T-helper 17 cell (primary cell): Measurements from ENCODE around the gene CTDP1. TPM values are rescaled to one million over a fixed set of nuclear protein-coding genes. Genes with fewer than 3 reads are reported as not detected.

Experiments used
- ATAC-seq: fragments of 150-1000 bp; cut with Tn5 transposase; 2 replicates; pipeline ENCODE4 v1.10.0; 2021; ENCODE audit warnings: mild to moderate bottlenecking, moderate library complexity
- DNase-seq, 3 donors: peaks; one replicate each; pipeline versions ENCODE4 v3.0.0 to v3.0.0-alpha.2; 2020 to 2021
- H3K9me3 ChIP-seq: one replicate; pipeline ENCODE4 v1.7.0; 2013; ENCODE audit warnings: low read length, mild to moderate bottlenecking; ENCODE audit not compliant: control insufficient read depth, poor library complexity, severe bottlenecking
- H3K27ac Mint-ChIP-seq: one replicate; pipeline ENCODE4 v1.8.0; 2022; ENCODE audit warnings: mild to moderate bottlenecking, moderate library complexity, mixed read lengths
- H3K27me3 Mint-ChIP-seq: one replicate; pipeline ENCODE4 v1.8.0; 2022; ENCODE audit warnings: mixed read lengths
- H3K36me3 Mint-ChIP-seq: one replicate; pipeline ENCODE4 v1.8.0; 2022; ENCODE audit warnings: low read depth, mixed read lengths
- H3K4me1 Mint-ChIP-seq: one replicate; pipeline ENCODE4 v1.8.0; 2022; ENCODE audit warnings: mild to moderate bottlenecking, mixed read lengths
- H3K4me3 Mint-ChIP-seq: one replicate; pipeline ENCODE4 v1.8.0; 2022; ENCODE audit warnings: mild to moderate bottlenecking, moderate library complexity, mixed read lengths
- total RNA-seq, 4 donors: library from RNA in 2 of 4; stranded (reverse) in 2 of 4; gene quantifications; one replicate each; pipeline ENCODE4 v1.2.3 and lab custom pipeline; 2022 to 2026

CTDP1 gene
- total RNA-seq, 2 donors from 2014 or later, result 61.0 to 65.1 TPM

DNA sequence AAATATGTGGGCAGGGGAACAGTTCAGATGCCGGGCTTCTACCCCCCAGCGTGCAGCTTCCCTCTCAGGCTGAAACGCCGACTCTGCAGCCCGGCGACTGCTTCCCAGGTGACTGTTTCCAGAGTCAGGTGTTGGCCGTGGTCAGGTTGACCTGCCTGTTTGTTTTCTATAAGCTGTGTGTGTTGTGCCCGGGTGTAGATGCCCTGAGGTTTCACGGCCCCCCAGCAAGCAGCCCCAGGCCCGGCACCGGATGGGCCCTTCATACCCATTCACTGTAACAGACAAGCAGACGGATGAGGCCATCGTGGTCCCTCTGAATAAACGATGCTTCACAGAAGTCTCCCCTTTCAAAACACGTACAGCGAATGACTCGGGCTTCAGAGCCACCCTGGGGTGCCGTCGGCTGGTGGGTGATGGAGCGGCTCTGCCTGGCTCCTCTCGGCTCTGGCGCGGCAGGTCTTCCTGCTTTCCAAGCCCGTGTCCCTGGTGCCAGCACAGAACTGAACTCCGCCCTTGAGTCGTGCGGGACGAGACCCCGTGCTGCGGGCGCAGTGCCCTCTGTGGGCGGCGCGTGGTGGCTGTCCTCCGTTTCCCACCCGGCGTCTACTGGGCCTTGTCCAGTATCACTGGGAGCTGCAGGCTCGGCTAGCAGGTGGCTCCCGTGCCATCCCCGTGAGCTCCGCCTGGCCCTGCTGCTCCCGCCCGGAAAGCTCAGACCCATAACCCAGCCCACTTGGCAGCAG is 103.1 kb downstream of the CTDP1 start:
- H3K27ac Mint-ChIP-seq, result no peak overlapping the region
- no peak for ATAC-seq
- no peaks in the 10 kb centered on the region for H3K9me3 ChIP-seq
- H3K4me1 Mint-ChIP-seq, result no peaks in the 10 kb centered on the region
- H3K27me3 Mint-ChIP-seq, result peaks cover 48% of the 10 kb centered on the region
- no peak for DNase-seq
- no peaks in the 10 kb centered on the region for H3K36me3 Mint-ChIP-seq
- H3K4me3 Mint-ChIP-seq, result no peak overlapping the region

DNA sequence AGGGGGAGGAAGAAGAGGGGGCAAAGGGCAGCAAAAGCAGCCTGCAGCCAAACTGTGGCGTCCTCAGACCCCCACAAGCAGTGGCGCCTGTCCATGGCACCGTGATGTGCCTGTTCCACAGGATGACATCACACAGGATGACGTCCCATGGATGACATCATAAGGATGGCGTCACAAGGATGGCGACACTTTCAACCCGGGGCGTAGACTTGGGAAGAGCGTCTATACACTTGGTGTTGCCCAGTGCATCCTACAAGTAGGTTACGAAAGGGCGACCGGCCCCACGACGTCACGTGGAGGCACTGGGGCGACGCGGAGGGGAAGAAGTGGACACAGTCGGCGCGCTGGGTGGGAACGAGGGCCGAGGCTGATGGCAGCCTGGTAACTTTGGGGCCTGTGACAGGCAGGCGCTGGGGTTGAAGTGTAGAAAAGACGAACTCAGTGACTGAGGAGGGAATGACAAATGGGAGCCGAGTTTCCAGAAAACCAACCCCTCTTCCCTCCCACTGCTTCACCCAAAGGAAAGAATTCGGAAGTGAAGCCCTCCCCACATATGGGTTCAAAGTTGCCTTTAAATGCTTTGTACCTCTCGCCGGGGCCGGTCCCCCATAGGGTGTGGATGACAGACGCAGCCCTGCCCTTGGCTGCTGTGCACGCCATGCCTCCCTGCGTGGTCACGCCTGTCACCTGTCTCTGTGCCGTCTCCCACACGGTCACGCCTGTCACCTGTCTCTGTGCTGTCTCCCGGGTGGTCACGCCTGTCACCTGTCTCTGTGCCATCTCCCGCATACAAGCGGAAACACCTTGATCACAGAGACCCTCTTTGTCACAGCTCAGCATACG is 104.7 kb downstream of the CTDP1 start:
- peaks cover 44% of the 10 kb centered on the region for H3K27me3 Mint-ChIP-seq
- no peak for DNase-seq
- H3K36me3 Mint-ChIP-seq, result no peaks in the 10 kb centered on the region
- no peak for ATAC-seq
- H3K4me3 Mint-ChIP-seq, result no peak overlapping the region
- H3K4me1 Mint-ChIP-seq, result no peaks in the 10 kb centered on the region
- H3K27ac Mint-ChIP-seq, result no peak overlapping the region
- no peaks in the 10 kb centered on the region for H3K9me3 ChIP-seq

DNA sequence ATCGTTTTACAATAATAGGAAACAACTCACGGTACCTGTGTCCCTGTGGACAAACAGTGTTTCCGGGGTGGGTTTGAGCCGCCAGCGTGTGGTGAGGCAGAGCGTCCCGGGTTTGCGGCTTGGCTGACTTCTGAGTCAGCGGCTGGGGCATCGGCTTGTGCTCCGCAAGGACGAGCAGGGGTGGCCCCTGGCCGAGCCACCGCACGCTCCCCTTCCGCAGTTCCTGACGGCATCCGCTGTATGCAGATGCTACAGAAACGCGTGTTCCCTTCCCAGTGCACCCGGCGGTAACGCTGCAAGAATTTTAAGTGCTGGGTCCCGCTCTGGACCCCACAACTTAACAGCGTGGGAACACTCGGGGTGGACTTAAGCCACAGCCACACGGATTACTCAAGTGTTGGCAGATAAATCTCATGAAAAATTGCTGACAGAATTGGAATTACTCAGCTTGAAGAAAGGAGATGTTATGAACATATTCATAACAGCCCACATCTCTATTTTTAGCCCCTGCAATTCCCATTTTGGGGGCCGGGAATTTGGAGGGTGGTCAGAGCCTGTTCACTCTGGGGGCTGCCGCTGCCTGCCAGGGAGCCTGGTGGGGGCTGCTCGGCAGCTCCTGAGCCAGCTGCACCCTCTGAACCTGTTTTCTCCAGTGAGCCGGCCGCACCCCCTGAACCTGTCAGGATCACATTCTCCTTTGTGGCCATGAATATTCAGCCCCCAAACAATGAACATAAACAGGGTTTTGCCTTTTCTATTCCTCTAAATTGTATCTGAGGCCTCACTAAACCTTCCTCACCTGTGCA is 105.6 kb downstream of the CTDP1 start:
- Mint-ChIP-seq H3K27ac (no peak overlapping the region), H3K36me3 (no peaks in the 10 kb centered on the region), H3K27me3 (peaks cover 41% of the 10 kb centered on the region), H3K4me1 (peaks cover under 1% of the 10 kb centered on the region), H3K4me3 (no peak overlapping the region)
- ATAC-seq (no peak), DNase-seq (no peak)
- no peaks in the 10 kb centered on the region for H3K9me3 ChIP-seq

DNA sequence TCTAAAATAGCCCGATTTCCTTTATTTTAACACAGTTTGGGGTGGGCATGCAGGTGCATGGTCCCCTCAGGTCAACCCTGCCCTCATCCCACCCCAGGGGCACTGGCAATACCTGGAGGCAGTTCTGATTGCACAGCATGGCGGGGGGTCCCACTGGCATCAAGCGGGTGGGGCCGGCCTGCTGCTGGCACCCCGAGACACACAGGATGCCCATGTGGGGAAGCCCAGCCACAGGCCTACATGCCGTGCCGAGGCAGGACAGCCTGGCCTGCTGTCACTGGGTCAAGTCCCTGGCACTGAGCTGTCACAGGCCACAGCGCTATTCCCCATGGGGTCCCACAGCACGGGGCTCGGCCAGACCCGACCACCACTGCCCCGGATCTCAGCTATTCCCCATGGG is 106.2 kb downstream of the CTDP1 start:
- Mint-ChIP-seq H3K4me1 (peaks cover 3% of the 10 kb centered on the region), H3K27ac (no peak overlapping the region), H3K36me3 (no peaks in the 10 kb centered on the region), H3K27me3 (peaks cover 45% of the 10 kb centered on the region), H3K4me3 (no peak overlapping the region)
- ATAC-seq, result no peak
- DNase-seq, result no peak
- H3K9me3 ChIP-seq, result no peaks in the 10 kb centered on the region

DNA sequence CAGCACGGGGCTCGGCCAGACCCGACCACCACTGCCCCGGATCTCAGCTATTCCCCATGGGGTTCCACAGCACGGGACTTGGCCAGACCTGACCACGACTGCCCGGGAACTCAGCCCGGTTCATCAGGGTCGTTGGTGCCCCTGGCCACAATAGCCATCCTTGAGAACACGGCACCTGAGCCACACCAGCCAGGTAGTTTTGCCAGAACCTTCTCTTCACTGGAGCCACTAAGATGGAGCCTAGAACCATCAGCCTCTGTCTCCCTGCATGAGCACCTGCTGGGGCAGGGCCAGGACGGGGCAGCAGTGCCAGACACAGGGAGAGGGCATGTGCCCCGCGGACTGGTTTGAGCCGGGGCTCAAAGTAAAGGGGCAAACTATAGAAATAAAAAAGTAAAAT is 106.7 kb downstream of the CTDP1 start:
- Mint-ChIP-seq H3K4me3 (no peak overlapping the region), H3K4me1 (peaks cover 3% of the 10 kb centered on the region), H3K27me3 (peaks cover 50% of the 10 kb centered on the region), H3K36me3 (no peaks in the 10 kb centered on the region), H3K27ac (no peak overlapping the region)
- DNase-seq (no peak), ATAC-seq (no peak)
- H3K9me3 ChIP-seq, result no peaks in the 10 kb centered on the region

DNA sequence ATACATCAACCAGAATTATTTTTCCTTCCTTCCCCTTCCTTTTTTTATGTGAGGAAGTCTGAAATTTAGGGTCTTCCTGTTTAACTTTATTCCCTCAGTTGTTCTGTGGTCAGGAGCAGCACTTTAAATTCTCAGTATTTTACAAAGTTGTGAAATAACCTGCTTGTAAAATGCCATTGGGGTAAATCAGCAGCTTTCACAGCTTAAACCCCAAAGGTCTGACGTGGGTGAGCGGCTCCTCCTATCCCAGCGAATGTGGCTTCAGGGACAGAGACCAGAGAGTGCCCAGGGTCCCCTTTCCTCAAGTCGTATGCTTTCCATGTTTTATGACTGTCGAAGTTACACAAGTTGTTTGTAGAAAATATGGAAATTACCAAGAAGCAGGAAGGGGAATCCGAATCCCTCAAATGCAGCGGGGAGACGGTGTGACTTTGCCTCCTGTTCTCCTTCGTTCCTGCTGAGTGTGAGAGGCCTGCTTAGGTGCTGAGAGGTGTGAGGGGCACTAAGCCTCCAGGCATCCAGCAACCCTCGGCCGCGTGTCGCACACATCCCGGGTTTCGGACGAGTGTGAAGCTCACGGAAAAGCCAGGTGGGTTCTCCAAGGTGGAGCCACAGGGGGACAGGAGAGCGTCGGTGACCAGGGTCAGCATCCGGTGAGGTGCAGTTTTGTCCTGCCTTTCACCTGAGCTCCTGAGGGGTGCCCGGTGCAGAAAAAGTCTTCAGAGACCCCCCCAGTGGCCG is 107.4 kb downstream of the CTDP1 start:
- no peaks in the 10 kb centered on the region for H3K9me3 ChIP-seq
- H3K4me1 Mint-ChIP-seq, result peaks cover 9% of the 10 kb centered on the region
- H3K36me3 Mint-ChIP-seq, result no peaks in the 10 kb centered on the region
- H3K27ac Mint-ChIP-seq, result no peak overlapping the region
- peaks cover 56% of the 10 kb centered on the region for H3K27me3 Mint-ChIP-seq
- no peak overlapping the region for H3K4me3 Mint-ChIP-seq
- ATAC-seq (no peak), DNase-seq (no peak)

DNA sequence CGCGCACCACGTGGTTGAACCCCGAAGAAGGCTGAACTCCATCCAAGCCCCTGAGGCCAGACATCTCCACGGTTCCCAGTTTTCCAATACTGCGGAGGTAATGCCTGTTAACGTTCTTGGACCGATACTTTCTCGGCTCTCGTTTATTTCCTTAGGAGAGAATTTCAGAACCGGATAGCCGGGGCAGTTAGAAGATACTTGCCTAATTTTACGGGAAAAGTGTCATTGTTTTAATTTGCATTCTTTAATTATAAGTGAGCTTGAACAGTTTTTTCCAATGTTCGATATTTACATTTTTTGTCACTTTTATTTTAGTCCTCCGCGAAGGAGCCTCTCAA is 107.9 kb downstream of the CTDP1 start:
- Mint-ChIP-seq H3K36me3 (no peaks in the 10 kb centered on the region), H3K4me3 (no peak overlapping the region)

DNA sequence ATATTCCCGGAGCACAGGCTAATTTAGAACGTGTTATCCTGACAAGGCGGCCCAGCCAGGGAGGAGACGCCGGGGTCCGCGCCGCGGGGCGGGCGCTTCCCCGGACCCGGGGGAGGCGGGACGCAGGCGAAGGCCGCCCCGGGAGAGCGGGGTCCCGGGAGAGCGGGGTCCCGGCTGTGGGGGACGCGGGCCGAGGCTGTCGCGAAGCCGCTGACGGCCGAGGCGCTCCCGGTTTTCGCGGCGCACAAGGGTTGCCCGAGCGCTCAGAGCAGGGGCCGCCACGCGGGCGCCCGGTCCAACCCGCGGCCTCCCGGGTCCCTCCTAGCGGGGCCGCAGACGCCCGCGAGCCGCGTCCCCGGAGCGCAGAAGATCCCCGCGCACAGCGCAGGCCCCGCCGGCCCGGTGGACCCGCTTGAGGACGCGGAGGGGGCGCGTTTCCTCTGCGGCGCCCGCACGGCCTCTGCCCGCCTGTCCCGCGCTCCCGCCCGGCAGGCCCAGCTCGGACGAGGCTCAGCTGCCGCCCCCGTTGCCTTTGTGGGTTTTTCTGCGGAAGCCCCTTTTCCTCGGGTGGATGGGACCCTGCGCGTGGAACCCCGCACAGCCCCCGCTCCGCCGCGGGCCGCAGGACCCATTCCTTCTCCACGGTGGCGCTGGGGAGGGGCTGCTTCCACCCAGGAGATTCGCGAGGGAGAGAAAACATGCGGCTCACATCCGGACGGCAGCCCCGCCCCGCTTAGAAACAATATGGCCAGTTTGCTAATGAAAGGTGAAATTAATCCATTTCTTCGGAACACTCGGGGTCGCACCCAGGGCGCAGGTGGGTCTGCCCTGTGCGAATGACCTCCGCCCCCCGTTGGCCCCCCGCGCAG is 108.5 kb downstream of the CTDP1 start:
- DNase-seq, result no peak
- peaks cover 65% of the 10 kb centered on the region for H3K27me3 Mint-ChIP-seq

More for the DNA sequence above, 107.9 kb downstream of the CTDP1 start:
- no peak for ATAC-seq
- Mint-ChIP-seq H3K27me3 (peaks cover 62% of the 10 kb centered on the region), H3K27ac (no peak overlapping the region), H3K4me1 (peaks cover 10% of the 10 kb centered on the region)
- DNase-seq, result no peak
- H3K9me3 ChIP-seq, result no peaks in the 10 kb centered on the region

DNA sequence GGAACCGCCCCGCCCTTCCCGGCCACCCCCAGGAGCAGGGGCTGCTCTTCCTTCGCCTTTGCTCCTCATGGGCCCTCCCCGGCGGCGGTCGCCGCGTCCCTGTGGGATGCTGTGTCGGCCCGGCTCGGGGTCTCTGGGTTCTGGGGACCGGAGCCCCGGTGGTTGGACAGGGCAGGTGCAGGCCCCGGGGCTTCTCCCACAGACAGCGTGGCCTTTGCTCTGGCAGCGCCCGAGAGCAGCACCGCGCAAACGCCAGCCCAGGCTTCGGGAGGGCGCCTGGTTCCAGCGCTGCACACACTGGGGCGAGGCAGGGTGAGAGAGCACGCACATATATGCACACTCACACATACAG is 109.1 kb downstream of the CTDP1 start:
- no peak overlapping the region for H3K27ac Mint-ChIP-seq
- H3K9me3 ChIP-seq, result no peaks in the 10 kb centered on the region
- ATAC-seq, result no peak
- no peaks in the 10 kb centered on the region for H3K36me3 Mint-ChIP-seq
- no peak for DNase-seq
- H3K4me1 Mint-ChIP-seq, result peaks cover 10% of the 10 kb centered on the region
- peaks cover 69% of the 10 kb centered on the region for H3K27me3 Mint-ChIP-seq
- H3K4me3 Mint-ChIP-seq, result no peak overlapping the region

More for the DNA sequence above, 108.5 kb downstream of the CTDP1 start:
- H3K4me3 Mint-ChIP-seq, result no peak overlapping the region
- peaks cover 10% of the 10 kb centered on the region for H3K4me1 Mint-ChIP-seq
- no peak overlapping the region for H3K27ac Mint-ChIP-seq
- no peaks in the 10 kb centered on the region for H3K9me3 ChIP-seq
- ATAC-seq, result no peak
- H3K36me3 Mint-ChIP-seq, result no peaks in the 10 kb centered on the region

DNA sequence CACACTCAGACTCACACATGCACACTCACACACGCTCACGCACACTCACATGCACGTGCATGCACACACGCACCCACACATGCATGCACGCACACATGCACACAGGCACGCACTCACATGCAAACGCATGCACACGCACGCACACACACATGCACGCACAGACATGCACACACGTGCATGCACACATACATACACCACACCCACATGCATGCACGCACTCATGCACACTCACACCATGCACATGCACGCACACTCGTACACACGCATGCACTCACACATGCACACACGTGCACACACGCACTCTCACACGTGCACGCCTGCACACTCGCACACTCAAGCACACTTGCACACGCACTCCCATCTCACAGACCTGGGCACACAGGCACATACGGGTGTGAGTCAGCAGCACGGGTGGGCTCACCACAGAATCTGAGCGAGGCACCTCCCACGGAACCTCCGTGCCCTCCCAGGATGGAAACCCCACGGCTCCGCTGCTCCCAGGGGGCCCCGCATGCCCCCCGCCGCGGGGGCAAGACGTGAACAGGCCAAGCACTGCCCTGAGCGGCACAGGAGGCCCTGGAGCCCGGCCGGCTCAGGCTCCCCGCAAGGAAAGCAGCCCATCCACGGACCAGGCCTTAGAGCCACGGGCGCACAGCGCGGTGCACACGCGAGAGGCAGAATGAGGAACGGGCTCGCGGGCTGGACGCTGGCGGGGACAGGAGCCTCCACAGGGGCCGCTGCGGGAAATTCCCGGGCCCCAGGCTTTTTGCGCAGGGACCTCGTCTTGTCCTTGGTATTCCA is 109.7 kb downstream of the CTDP1 start:
- H3K4me3 Mint-ChIP-seq, result no peak overlapping the region

DNA sequence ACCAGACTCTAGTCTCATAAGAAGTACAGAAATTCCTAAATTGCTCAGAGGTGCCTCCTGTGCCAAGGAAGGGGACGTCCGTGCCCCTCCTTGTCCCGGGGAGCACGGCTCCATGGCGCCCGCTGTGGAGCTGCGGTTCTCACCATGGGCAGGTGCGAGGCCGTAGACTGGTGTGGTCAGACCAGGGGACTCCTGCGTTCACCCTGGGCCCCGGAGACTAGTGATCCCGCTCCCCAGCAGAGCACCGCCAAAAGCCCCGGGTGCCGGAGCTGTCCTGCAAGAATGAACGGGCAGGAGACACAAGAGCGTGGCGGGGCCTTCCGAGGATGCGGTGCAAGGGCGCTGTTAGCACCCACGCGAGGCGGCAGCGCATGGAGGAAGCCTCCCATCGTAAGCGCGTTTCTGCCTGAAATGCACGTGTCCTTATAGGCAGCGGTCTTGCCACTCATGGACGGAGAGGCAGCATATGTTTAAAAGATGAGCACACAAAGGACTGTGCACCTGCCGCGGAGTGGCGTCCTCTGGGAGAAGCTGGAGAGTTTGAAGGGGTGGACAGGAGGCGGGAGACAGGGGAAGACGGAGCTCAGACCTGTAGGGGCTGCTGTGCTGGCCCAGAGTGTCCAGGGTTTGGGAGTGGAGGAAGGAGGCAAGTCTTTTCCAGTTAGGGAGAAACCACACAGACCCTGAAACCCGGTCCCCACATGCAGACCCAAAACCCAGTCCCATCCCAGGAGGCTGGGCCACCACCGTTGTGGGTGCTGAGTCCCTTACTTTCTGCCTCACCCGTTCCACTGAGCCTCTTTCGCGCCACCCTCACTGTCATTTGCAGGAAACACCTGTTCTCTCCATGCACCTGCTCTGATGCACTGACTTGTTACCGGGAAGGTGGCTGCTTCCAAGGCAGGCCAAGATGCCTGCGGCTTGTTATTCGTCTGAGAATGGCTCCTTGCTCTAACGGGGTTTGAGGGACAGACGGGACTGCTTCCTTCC is 110.6 kb downstream of the CTDP1 start:
- Mint-ChIP-seq H3K27ac (no peak overlapping the region), H3K4me3 (no peak overlapping the region), H3K36me3 (peaks cover 5% of the 10 kb centered on the region), H3K4me1 (peaks cover 16% of the 10 kb centered on the region), H3K27me3 (peaks cover 72% of the 10 kb centered on the region)
- ATAC-seq (no peak), DNase-seq (no peak)
- no peaks in the 10 kb centered on the region for H3K9me3 ChIP-seq

More for the DNA sequence above, 109.7 kb downstream of the CTDP1 start:
- no peak overlapping the region for H3K27ac Mint-ChIP-seq
- no peaks in the 10 kb centered on the region for H3K36me3 Mint-ChIP-seq
- peaks cover 11% of the 10 kb centered on the region for H3K4me1 Mint-ChIP-seq
- ATAC-seq (no peak), DNase-seq (no peak)
- peaks cover 69% of the 10 kb centered on the region for H3K27me3 Mint-ChIP-seq
- H3K9me3 ChIP-seq, result no peaks in the 10 kb centered on the region
